Thoracic aorta (tissue), 2 donors: ENCODE results near the gene PPP5C. TPM values are rescaled to one million over a fixed set of nuclear protein-coding genes. Genes with fewer than 3 reads are reported as not detected.

Experiments
- ATAC-seq: fragments of 150-250 bp; one replicate; pipeline ENCODE4 v1.8.0; 2017; ENCODE audit warnings: low read depth; ENCODE audit not compliant: insufficient number of reproducible peaks, low FRiP score
- DNase-seq: peaks from one replicate; pipeline ENCODE4 v3.0.0-alpha.2; 2020; ENCODE audit warnings: low spot score
- H3K27ac ChIP-seq, 2 donors: fragments of 200-600 bp; sonication (generic); 1 replicate in 1 of 2; 2 replicates in 1 of 2; pipeline ENCODE4 v1.5.1; 2016; ENCODE audit warnings: mild to moderate bottlenecking in 2 of 2, moderate library complexity in 2 of 2
- H3K27me3 ChIP-seq: fragments of 200-600 bp; sonication (generic); replicated peaks from 2 replicates; pipeline ENCODE4 v1.6.0; 2016; ENCODE audit warnings: mild to moderate bottlenecking; ENCODE audit not compliant: insufficient read depth
- H3K36me3 ChIP-seq: fragments of 200-600 bp; sonication (generic); one replicate; pipeline ENCODE4 v1.5.1; 2016
- H3K4me1 ChIP-seq, 2 donors: fragments of 200-600 bp; sonication (generic); 1 replicate in 1 of 2; 2 replicates in 1 of 2; pipeline versions ENCODE4 v1.5.1 to v1.6.0; 2016; ENCODE audit warnings: low read depth in 2 of 2, mild to moderate bottlenecking in 1 of 2; ENCODE audit not compliant: control insufficient read depth in 1 of 2
- H3K4me3 ChIP-seq: fragments of 200-600 bp; sonication (generic); 2 replicates; pipeline ENCODE4 v1.5.1; 2016; ENCODE audit warnings: mild to moderate bottlenecking
- H3K9me3 ChIP-seq: fragments of 200-600 bp; sonication (generic); 2 replicates; pipeline ENCODE4 v1.5.1; 2016
- total RNA-seq, 2 donors: library from RNA; depleted of rRNA; stranded (reverse); fragments of >200 nt; gene quantifications; one replicate each; pipeline versions ENCODE4 v1.1.0 to v1.2.3, GENCODE V29; 2016
- TF ChIP-seq, protein P1 (sequence below): fragments of 200-600 bp; sonication (generic); IDR thresholded peaks from one replicate; pipeline ENCODE4 v1.5.1; 2019; ENCODE audit warnings: antibody characterized with exemption

PPP5C gene
- total RNA-seq, 2 donors from 2014 or later, result 60.6 to 107 TPM

DNA sequence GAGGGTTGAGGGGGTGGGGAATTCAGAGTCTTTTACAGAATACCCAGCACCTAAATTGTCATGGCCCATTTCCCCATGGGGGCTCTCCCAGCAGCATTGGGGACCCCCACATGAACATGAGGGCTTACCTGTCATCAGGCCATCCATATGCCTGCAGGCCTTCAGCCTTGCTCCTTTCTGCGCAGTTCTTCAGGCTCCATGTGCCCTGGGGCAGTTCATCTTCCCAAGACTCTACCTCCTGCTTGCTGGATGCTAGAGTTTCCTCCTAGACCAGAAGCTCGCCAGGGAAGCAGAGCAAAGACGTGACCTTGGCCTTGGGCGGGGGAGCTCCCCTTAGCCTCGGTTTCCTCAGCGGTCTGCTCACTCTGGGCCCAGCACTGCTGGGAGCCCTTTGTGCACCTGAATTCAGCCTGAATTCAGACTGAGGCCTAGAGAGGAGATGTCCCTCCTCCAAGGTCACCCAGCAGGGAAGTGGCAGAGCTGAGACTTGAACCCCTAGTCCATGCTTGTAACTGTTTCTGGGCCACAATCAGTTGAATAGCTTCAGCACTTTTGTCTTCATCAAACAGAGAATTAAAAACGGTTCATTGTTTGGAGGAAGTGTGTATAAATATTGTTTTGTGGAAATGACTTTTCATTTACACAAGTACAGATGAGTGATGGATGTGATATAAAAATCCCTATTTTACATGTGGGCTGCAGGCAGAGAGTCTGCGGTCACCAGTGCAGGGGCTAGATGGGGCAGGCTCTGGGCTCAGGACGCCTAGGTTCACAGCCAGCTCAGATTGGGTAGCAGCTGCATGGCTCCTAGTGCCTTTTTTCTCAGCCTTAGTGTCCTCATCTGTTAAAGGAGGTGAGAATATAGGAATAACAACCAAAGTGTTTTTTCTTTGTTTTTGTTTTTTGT, 9.5 kb downstream of the PPP5C start:
- TF ChIP-seq, protein P1, sequence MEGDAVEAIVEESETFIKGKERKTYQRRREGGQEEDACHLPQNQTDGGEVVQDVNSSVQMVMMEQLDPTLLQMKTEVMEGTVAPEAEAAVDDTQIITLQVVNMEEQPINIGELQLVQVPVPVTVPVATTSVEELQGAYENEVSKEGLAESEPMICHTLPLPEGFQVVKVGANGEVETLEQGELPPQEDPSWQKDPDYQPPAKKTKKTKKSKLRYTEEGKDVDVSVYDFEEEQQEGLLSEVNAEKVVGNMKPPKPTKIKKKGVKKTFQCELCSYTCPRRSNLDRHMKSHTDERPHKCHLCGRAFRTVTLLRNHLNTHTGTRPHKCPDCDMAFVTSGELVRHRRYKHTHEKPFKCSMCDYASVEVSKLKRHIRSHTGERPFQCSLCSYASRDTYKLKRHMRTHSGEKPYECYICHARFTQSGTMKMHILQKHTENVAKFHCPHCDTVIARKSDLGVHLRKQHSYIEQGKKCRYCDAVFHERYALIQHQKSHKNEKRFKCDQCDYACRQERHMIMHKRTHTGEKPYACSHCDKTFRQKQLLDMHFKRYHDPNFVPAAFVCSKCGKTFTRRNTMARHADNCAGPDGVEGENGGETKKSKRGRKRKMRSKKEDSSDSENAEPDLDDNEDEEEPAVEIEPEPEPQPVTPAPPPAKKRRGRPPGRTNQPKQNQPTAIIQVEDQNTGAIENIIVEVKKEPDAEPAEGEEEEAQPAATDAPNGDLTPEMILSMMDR, result no peak
- no peak for ATAC-seq
- Histone ChIP-seq H3K36me3 (peaks cover 20% of the 10 kb centered on the region), H3K4me3 (no peak overlapping the region), H3K9me3 (no peaks in the 10 kb centered on the region), H3K27ac (no peak overlapping the region), H3K4me1 (peaks cover 8 to 9% of the 10 kb centered on the region in 2 donors), H3K27me3 (no peaks in the 10 kb centered on the region)
- no peak for DNase-seq

DNA sequence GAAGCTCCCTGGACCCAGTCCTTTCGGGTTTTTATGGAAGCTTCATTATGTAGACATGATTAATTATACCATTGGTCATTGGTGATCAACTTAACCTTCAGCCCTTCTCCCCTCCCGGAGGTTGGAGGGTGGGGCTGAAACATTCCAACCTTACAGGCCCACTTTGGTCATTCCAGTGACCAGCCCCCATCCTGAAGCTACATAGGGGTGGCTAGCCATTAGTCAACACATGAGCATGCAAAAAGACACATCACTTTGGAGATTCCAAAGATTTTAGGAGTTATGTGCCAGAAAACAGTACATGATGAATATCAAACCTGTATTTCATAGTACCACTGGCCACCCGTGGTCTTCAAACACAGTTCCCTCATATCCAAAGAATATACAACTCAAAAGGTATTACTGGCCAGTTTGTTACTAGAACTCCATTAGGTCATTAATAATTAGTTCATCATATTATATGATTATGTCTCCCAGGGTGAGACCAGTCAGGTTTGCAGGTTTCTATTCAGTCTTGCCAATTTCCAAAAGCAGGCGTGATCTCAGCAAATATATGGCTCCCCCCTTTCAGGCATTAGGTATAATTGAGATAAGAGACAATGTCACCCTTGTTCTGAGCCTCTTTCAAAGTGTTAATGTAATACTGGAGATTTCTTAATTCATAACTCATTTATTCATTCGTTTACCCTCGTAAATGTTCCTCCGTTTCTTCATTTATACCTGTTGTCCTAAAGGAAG, 11.1 kb downstream of the PPP5C start:
- ATAC-seq (no peak), DNase-seq (no peak)
- Histone ChIP-seq H3K27ac (no peak overlapping the region), H3K27me3 (no peaks in the 10 kb centered on the region), H3K4me1 (no peaks in the 10 kb centered on the region), H3K36me3 (peaks cover 20% of the 10 kb centered on the region), H3K4me3 (no peak overlapping the region), H3K9me3 (no peaks in the 10 kb centered on the region)
- TF ChIP-seq, protein P1, result no peak

DNA sequence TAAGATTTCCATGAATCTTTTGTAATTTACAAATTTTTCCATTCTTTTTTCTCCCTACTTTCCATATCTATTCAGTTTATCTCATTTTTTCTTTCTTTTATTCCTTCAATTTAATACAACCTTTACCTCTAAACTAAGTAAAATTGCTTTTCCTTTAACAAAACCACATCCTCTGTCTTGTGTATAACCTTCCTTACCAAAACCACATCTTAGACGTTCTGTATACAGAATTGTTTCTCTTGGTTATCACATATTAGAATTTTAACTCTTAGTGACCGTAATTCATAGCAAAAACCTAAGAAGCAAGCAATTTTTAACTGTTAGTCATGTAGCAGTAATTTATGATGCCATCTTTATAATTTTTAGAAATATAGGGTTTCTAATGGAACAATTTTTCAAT, 15.0 kb downstream of the PPP5C start:
- Histone ChIP-seq H3K27ac (no peak overlapping the region), H3K4me1 (no peaks in the 10 kb centered on the region), H3K27me3 (no peaks in the 10 kb centered on the region), H3K36me3 (peaks cover 10% of the 10 kb centered on the region), H3K9me3 (no peaks in the 10 kb centered on the region), H3K4me3 (no peak overlapping the region)
- TF ChIP-seq, protein P1, result no peak
- DNase-seq (no peak), ATAC-seq (no peak)

DNA sequence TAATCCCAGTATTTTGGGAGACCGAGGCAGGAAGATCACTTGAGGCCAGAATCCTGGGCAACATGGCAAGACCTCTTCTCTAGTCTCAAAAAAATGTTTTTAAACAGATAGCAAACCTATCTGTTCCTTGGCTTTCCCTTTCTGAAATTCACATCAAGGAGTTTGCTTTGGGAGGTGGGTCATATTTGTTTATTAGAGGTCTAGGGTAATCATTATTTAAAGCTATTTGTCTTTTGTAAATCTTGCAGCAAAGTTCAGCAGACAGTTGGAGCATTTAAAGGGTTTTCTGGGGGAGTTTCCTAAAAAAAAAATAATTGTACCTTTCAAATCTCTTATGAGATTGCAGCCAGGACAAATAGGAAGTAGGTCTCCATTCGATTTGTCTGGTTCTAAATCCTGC, 17.5 kb downstream of the PPP5C start:
- Histone ChIP-seq H3K27me3 (no peaks in the 10 kb centered on the region), H3K36me3 (peaks cover 10% of the 10 kb centered on the region), H3K27ac (no peak overlapping the region), H3K4me3 (no peak overlapping the region), H3K4me1 (no peaks in the 10 kb centered on the region), H3K9me3 (no peaks in the 10 kb centered on the region)
- ATAC-seq (no peak), DNase-seq (no peak)
- TF ChIP-seq, protein P1, result no peak

DNA sequence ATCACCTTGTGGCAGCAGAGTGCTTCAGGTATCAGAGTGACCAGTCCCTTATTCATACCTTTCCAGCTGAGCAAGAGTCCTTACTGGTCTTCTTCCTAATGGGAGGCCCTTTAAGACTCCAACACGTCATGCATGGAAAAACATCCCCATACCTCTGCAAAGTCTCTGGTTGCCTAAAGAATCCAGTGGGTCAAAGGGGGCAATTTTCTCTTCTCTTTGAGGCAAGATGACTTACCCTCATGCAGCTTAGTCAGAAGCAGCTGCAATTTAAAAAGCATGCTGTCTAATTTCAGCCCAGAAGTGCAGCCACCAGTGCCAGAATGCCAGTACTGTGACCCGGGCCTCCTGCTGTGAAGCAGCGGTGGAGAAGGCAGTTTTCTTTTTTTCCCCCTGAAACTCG, 18.7 kb downstream of the PPP5C start:
- ATAC-seq, result no peak
- H3K27ac ChIP-seq, result no peak overlapping the region
- H3K9me3 ChIP-seq, result no peaks in the 10 kb centered on the region

More for the DNA sequence above, 18.7 kb downstream of the PPP5C start:
- Histone ChIP-seq H3K4me3 (no peak overlapping the region), H3K4me1 (no peaks in the 10 kb centered on the region), H3K27me3 (no peaks in the 10 kb centered on the region), H3K36me3 (peaks cover 10% of the 10 kb centered on the region)
- TF ChIP-seq, protein P1, result no peak
- no peak for DNase-seq
